GM03348 (cell line): ENCODE measurements around the gene PDE8A.
A peak's percentile ranks its signal among the peaks of the same experiment; 100 is the strongest.

ENCODE experiments used
- DNase-seq: peaks from one replicate; pipeline ENCODE4 v3.0.0; 2012; ENCODE audit warnings: low spot score

PDE8A gene

GRCh38 chr15:85094685-85095084, 113.0 kb downstream of the PDE8A start:
- peak; percentile 54 for DNase-seq

GRCh38 chr15:85095566-85095965, 113.9 kb downstream of the PDE8A start:
- no peak for DNase-seq

- DNase-seq = no peak
Measured at GRCh38 chr15:85097250-85097649, 115.6 kb downstream of the PDE8A start.

- DNase-seq = no peak
Measured at GRCh38 chr15:85097725-85098124, 116.1 kb downstream of the PDE8A start.

- no peak for DNase-seq
Measured at GRCh38 chr15:85099195-85099803, 117.6 kb downstream of the PDE8A start.

GRCh38 chr15:85100186-85100937, 118.7 kb downstream of the PDE8A start:
- DNase-seq = no peak

- no peak for DNase-seq
Measured at GRCh38 chr15:85104584-85104983, 122.9 kb downstream of the PDE8A start.

GRCh38 chr15:85108136-85108535, 126.5 kb downstream of the PDE8A start:
- DNase-seq = no peak

- DNase-seq = no peak
Measured at GRCh38 chr15:85109333-85109732, 127.7 kb downstream of the PDE8A start.

GRCh38 chr15:85112997-85113396, 131.3 kb downstream of the PDE8A start:
- DNase-seq = no peak

- no peak for DNase-seq
Measured at GRCh38 chr15:85114886-85115285, 133.2 kb downstream of the PDE8A start.

GRCh38 chr15:85116066-85116465, 134.4 kb downstream of the PDE8A start:
- DNase-seq = no peak

GRCh38 chr15:85116494-85116893, 134.8 kb downstream of the PDE8A start:
- no peak for DNase-seq

- no peak for DNase-seq
Measured at GRCh38 chr15:85116925-85117646, 135.4 kb downstream of the PDE8A start.

GRCh38 chr15:85118173-85118572, 136.5 kb downstream of the PDE8A start:
- DNase-seq = no peak

GRCh38 chr15:85118581-85118980, 136.9 kb downstream of the PDE8A start:
- no peak for DNase-seq

- DNase-seq = no peak
Measured at GRCh38 chr15:85120351-85121113, 138.9 kb downstream of the PDE8A start.

- no peak for DNase-seq
Measured at GRCh38 chr15:85124173-85124572, 142.5 kb downstream of the PDE8A start.

GRCh38 chr15:85125056-85125661, 143.5 kb downstream of the PDE8A start:
- peak; percentile 43 for DNase-seq

- DNase-seq = no peak
Measured at GRCh38 chr15:85128621-85129020, 147.0 kb downstream of the PDE8A start.

- DNase-seq = no peak
Measured at GRCh38 chr15:85129881-85130280, 148.2 kb downstream of the PDE8A start.

GRCh38 chr15:85131915-85132314, 150.3 kb downstream of the PDE8A start:
- no peak for DNase-seq
